H9 (cell line): ENCODE data around the gene ATF7. TPM values are rescaled to one million over a fixed set of nuclear protein-coding genes. Genes with fewer than 3 reads are reported as not detected.

ENCODE experiments used
- DNase-seq: peaks from one replicate; pipeline ENCODE4 v3.0.0-alpha.2; 2017
- H2AFZ ChIP-seq: one replicate; pipeline ENCODE4 v1.6.1; 2013; ENCODE audit warnings: mild to moderate bottlenecking, low read length, control low read depth, moderate library complexity
- H2AK5ac ChIP-seq: 2 replicates; pipeline ENCODE4 v1.6.1; 2013; ENCODE audit warnings: low read length, control low read depth, mixed read lengths; ENCODE audit not compliant: insufficient read length
- H2BK120ac ChIP-seq: one replicate; pipeline ENCODE4 v1.6.1; 2013; ENCODE audit warnings: low read depth, mild to moderate bottlenecking, low read length, control low read depth, inconsistent platforms; ENCODE audit not compliant: poor library complexity, severe bottlenecking
- H2BK12ac ChIP-seq: 2 replicates; pipeline ENCODE4 v1.6.1; 2013; ENCODE audit warnings: low read length, control low read depth, mixed read lengths, low read depth; ENCODE audit not compliant: insufficient read length
- H2BK15ac ChIP-seq: 2 replicates; pipeline ENCODE4 v1.6.1; 2013; ENCODE audit warnings: low read depth, low read length, control low read depth
- H2BK20ac ChIP-seq: one replicate; pipeline ENCODE4 v1.6.1; 2013; ENCODE audit warnings: low read depth, mild to moderate bottlenecking, low read length, control low read depth, inconsistent platforms; ENCODE audit not compliant: poor library complexity, severe bottlenecking
- H2BK5ac ChIP-seq: 2 replicates; pipeline ENCODE4 v1.6.1; 2013; ENCODE audit warnings: low read length, control low read depth, mixed read lengths; ENCODE audit not compliant: insufficient read length
- H3K14ac ChIP-seq: 2 replicates; pipeline ENCODE4 v1.6.1; 2013; ENCODE audit warnings: low read length, control low read depth; ENCODE audit not compliant: insufficient read depth
- H3K18ac ChIP-seq: 2 replicates; pipeline ENCODE4 v1.6.1; 2013; ENCODE audit warnings: low read depth, mild to moderate bottlenecking, mixed read lengths, low read length, control low read depth; ENCODE audit not compliant: insufficient read length
- H3K23ac ChIP-seq: 2 replicates; pipeline ENCODE4 v1.6.1; 2013; ENCODE audit warnings: low read length, control low read depth, mixed read lengths, low read depth; ENCODE audit not compliant: insufficient read length
- H3K23me2 ChIP-seq: 2 replicates; pipeline ENCODE4 v1.6.1; 2013; ENCODE audit warnings: low read depth, mild to moderate bottlenecking, mixed read lengths, low read length, control low read depth; ENCODE audit not compliant: insufficient read length, poor library complexity, severe bottlenecking
- H3K27ac ChIP-seq: 2 replicates; pipeline ENCODE4 v1.5.1; 2013; ENCODE audit warnings: low read length, control low read depth, mixed read lengths, low read depth; ENCODE audit not compliant: insufficient read length
- H3K27me3 ChIP-seq: 2 replicates; pipeline ENCODE4 v1.6.1; 2013; ENCODE audit warnings: low read length, control low read depth, inconsistent platforms; ENCODE audit not compliant: insufficient read depth
- H3K4ac ChIP-seq: 2 replicates; pipeline ENCODE4 v1.6.1; 2013; ENCODE audit warnings: low read depth, mild to moderate bottlenecking, control low read depth, inconsistent platforms, low read length, moderate library complexity
- H3K4me1 ChIP-seq: 2 replicates; pipeline ENCODE4 v1.6.1; 2013; ENCODE audit warnings: low read length, control low read depth, inconsistent platforms; ENCODE audit not compliant: insufficient read depth
- H3K4me2 ChIP-seq: 2 replicates; pipeline ENCODE4 v1.6.1; 2013; ENCODE audit warnings: low read length, control low read depth, mixed read lengths; ENCODE audit not compliant: insufficient read length, insufficient read depth
- H3K56ac ChIP-seq: 2 replicates; pipeline ENCODE4 v1.6.1; 2013; ENCODE audit warnings: low read depth, mild to moderate bottlenecking, mixed read lengths, low read length, control low read depth; ENCODE audit not compliant: insufficient read length
- H3K79me1 ChIP-seq: 2 replicates; pipeline ENCODE4 v1.6.1; 2013; ENCODE audit warnings: low read depth, mild to moderate bottlenecking, moderate library complexity, low read length, control low read depth, inconsistent platforms; ENCODE audit not compliant: insufficient read depth, poor library complexity, severe bottlenecking
- H3K79me2 ChIP-seq: 2 replicates; pipeline ENCODE4 v1.6.1; 2013; ENCODE audit warnings: low read length, control low read depth, inconsistent platforms; ENCODE audit not compliant: insufficient read depth
- H3K9ac ChIP-seq: 2 replicates; pipeline ENCODE4 v1.6.1; 2013; ENCODE audit warnings: low read length, control low read depth, mixed read lengths; ENCODE audit not compliant: insufficient read length; ENCODE audit errors: extremely low read depth
- H3K9me3 ChIP-seq: one replicate; pipeline ENCODE4 v1.6.1; 2013; ENCODE audit warnings: low read depth, low read length, inconsistent platforms; ENCODE audit not compliant: control insufficient read depth
- H3T11ph ChIP-seq: one replicate; pipeline ENCODE4 v1.6.1; 2013; ENCODE audit warnings: mild to moderate bottlenecking, low read length, control low read depth, inconsistent platforms
- H4K20me1 ChIP-seq: one replicate; pipeline ENCODE4 v1.6.1; 2013; ENCODE audit not compliant: control insufficient read depth, insufficient read length, insufficient read depth
- H4K5ac ChIP-seq: 2 replicates; pipeline ENCODE4 v1.6.1; 2013; ENCODE audit warnings: low read depth, mild to moderate bottlenecking, mixed read lengths, low read length, control low read depth; ENCODE audit not compliant: insufficient read length
- H4K8ac ChIP-seq: replicated peaks from 2 replicates; pipeline ENCODE4 v1.6.1; 2013; ENCODE audit warnings: low read length, control low read depth, mixed read lengths, low read depth; ENCODE audit not compliant: insufficient read length
- H4K91ac ChIP-seq: 2 replicates; pipeline ENCODE4 v1.6.1; 2013; ENCODE audit warnings: low read depth, mild to moderate bottlenecking, moderate library complexity, mixed read lengths, low read length, control low read depth; ENCODE audit not compliant: insufficient read length
- H3K27ac Mint-ChIP-seq, 3 experiments: 2 replicates in 2 of 3; 3 replicates in 1 of 3; pipeline ENCODE4 v1.8.0; 2020 to 2021; ENCODE audit warnings: mixed read lengths in 3 of 3, mild to moderate bottlenecking in 1 of 3, moderate library complexity in 1 of 3
- H3K27me3 Mint-ChIP-seq: 2 replicates; pipeline ENCODE4 v1.8.0; 2021; ENCODE audit warnings: low read depth, mild to moderate bottlenecking, moderate library complexity, mixed read lengths
- H3K36me3 Mint-ChIP-seq, 3 experiments: 2 replicates in 2 of 3; 3 replicates in 1 of 3; pipeline ENCODE4 v1.8.0; 2020 to 2021; ENCODE audit warnings: low read depth in 3 of 3, mixed read lengths in 3 of 3; ENCODE audit not compliant: insufficient read depth in 1 of 3
- H3K4me1 Mint-ChIP-seq, 2 experiments: 2 replicates each; pipeline ENCODE4 v1.8.0; 2020; ENCODE audit warnings: mixed read lengths in 2 of 2
- H3K4me3 Mint-ChIP-seq, 2 experiments: 2 replicates in 1 of 2; 3 replicates in 1 of 2; pipeline ENCODE4 v1.8.0; 2020 to 2021; ENCODE audit warnings: mild to moderate bottlenecking in 2 of 2, mixed read lengths in 2 of 2, moderate library complexity in 1 of 2
- H3K9me3 Mint-ChIP-seq, 2 experiments: 2 replicates in 1 of 2; 3 replicates in 1 of 2; pipeline ENCODE4 v1.8.0; 2020; ENCODE audit warnings: mild to moderate bottlenecking in 2 of 2, mixed read lengths in 2 of 2, moderate library complexity in 1 of 2
- WGBS: extraction: QIAGEN DNeasy Blood & Tissue Kit; methylation state at CpG from one replicate; pipeline ENCODE4 v1.1.7; 2013; ENCODE audit warnings: missing lambda C conversion rate, low lambda C conversion rate, mixed read lengths; ENCODE audit not compliant: insufficient read length; ENCODE audit errors: extremely low coverage; 5-methylcytosine and 5-hydroxymethylcytosine counted together
- total RNA-seq: library from RNA; stranded (reverse); gene quantifications from 2 replicates; pipeline ENCODE4 v1.2.1, GENCODE V29; 2021
- TF ChIP-seq, protein P1 (sequence below): fragments of 200-600 bp; sonication (generic); conservative IDR thresholded peaks from 3 replicates; pipeline ENCODE4 v1.8.0; 2021; ENCODE audit warnings: antibody characterized with exemption, mild to moderate bottlenecking

The ATF7 gene
- total RNA-seq, 1 experiment from 2014 or later = 17.7 TPM

DNA sequence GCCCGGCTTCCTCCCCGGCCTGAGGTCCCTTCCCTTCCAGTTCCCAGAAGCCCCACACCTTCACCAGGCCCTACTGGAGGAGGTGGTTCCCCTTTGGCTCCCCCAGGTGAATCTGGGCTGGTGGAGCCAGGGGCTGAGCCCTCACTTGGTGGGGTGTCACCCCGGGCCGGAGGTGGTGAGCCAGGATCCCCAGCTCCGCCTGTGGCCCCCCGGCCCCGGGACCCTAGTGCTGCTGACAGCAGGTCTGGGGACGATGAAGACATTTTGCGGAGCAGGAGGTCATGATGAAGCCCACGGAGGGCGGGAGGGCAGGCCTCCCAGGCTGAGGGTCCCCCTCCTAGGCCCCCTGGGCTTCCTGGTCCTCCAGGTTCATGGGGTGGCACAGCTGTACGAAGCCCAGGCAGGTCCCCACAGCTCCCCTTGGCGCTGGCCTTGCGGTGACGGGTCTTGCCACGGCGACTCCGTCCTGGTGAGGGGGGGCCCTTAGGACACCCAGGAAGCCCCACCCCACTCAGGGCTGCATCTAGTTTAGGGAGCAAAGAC, 143.5 kb downstream of the ATF7 start:
- Histone ChIP-seq H2BK5ac (no peak overlapping the region), H4K8ac (no peak overlapping the region), H2AK5ac (no peak overlapping the region), H3K27me3 (no peaks in the 10 kb centered on the region), H4K5ac (no peak overlapping the region), H2BK12ac (no peak overlapping the region), H3K18ac (no peak overlapping the region), H2BK20ac (no peak overlapping the region), H3T11ph (no peak overlapping the region), H4K91ac (no peak overlapping the region), H3K9ac (no peak overlapping the region), H3K23ac (no peak overlapping the region), H3K23me2 (no peaks in the 10 kb centered on the region), H3K4ac (no peak overlapping the region), H4K20me1 (no peaks in the 10 kb centered on the region), H3K4me2 (no peak overlapping the region), H3K4me1 (no peaks in the 10 kb centered on the region), H3K79me2 (no peaks in the 10 kb centered on the region), H2BK15ac (no peak overlapping the region), H3K27ac (no peak overlapping the region), H3K9me3 (no peaks in the 10 kb centered on the region), H3K79me1 (no peaks in the 10 kb centered on the region), H3K14ac (no peak overlapping the region), H2BK120ac (no peak overlapping the region), H3K56ac (no peak overlapping the region), H2AFZ (no peak overlapping the region)
- WGBS = no CpG with 5 or more reads among the region's 18 CpGs
- Mint-ChIP-seq H3K4me1 (peaks cover 18 to 33% of the 10 kb centered on the region in 2 experiments), H3K4me3 (no peak overlapping the region), H3K27ac (peak overlapping the region in 1 of 3 experiments; percentile 82; a peak in 2 of 7 replicates), H3K27me3 (peaks cover 1% of the 10 kb centered on the region; the same call in 1 of the 2 replicates), H3K36me3 (peaks cover 40 to 78% (median 76%) of the 10 kb centered on the region in 3 experiments), H3K9me3 (no peaks in the 10 kb centered on the region)
- TF ChIP-seq, protein P1, sequence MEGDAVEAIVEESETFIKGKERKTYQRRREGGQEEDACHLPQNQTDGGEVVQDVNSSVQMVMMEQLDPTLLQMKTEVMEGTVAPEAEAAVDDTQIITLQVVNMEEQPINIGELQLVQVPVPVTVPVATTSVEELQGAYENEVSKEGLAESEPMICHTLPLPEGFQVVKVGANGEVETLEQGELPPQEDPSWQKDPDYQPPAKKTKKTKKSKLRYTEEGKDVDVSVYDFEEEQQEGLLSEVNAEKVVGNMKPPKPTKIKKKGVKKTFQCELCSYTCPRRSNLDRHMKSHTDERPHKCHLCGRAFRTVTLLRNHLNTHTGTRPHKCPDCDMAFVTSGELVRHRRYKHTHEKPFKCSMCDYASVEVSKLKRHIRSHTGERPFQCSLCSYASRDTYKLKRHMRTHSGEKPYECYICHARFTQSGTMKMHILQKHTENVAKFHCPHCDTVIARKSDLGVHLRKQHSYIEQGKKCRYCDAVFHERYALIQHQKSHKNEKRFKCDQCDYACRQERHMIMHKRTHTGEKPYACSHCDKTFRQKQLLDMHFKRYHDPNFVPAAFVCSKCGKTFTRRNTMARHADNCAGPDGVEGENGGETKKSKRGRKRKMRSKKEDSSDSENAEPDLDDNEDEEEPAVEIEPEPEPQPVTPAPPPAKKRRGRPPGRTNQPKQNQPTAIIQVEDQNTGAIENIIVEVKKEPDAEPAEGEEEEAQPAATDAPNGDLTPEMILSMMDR = no peak
- DNase-seq = no peak
